ENCODE data around the gene HIVEP2. TPM values are rescaled to one million over a fixed set of nuclear protein-coding genes. Genes with fewer than 3 reads are reported as not detected.

Gene HIVEP2
- total RNA-seq, 1 donor from 2014 or later: 11.7 TPM

DNA sequence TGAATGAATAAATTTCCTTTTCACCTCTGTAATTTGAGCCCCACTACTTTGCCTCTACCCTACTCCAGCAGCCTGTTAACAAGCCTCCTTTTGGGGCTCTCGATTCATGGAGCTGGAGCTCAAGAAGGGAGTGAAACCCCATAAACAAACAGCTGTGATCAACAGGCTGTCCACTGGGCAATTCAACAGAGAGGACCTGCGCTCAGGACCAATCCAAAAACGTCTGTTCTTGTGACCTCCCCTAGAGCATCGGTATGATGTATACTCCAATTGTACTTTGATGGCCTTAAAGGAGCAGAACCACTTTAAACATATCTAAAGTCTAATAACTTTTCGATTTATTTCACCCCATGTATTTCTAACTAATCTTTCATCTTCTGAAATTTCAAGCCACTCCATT is 37.4 kb downstream of the HIVEP2 start:
- Mint-ChIP-seq H3K4me3 (ENCODE audit: unreplicated experiment) (no peak overlapping the region), H3K27ac (ENCODE audit: unreplicated experiment) (no peak overlapping the region), H3K27me3 (ENCODE audit: low read depth) (no peaks in the 10 kb centered on the region), H3K36me3 (ENCODE audit: low read depth) (peaks cover 3% of the 10 kb centered on the region), H3K9me3 (ENCODE audit: low read depth) (no peaks in the 10 kb centered on the region), H3K4me1 (ENCODE audit: low read depth) (peaks cover 18% of the 10 kb centered on the region)
- TF ChIP-seq CTCF (IDR thresholded peaks at IDR 0.05): no peak
- DNase-seq (ENCODE audit: low spot score): no peak

DNA sequence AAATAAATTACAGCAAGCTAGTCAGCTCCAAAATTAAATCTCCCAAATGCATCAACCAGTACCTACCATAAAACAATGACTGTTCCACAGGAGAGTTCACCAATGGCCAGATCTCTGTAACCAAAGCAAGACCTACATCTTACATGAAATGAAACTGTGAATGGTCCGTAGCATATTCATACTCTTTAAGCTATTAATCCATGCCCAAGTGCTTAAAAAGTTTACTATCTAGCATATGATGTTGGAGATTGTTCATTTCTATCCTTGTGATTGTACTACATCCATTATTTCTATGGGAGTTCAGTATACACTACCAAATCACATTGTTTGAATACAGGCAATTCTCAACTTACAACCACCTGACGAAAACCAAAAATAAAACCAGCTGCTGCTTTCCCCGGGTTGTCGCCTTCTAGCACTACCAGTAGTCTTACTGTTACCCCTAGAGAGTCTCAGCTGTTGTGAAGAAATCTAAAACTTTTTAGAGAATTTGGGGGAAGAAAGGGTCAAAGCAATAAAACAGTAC is 38.0 kb downstream of the HIVEP2 start:
- H3K4me3 Mint-ChIP-seq (ENCODE audit: unreplicated experiment): no peak overlapping the region
- no peak overlapping the region for H3K27ac Mint-ChIP-seq (ENCODE audit: unreplicated experiment)
- H3K9me3 Mint-ChIP-seq (ENCODE audit: low read depth): no peaks in the 10 kb centered on the region
- no peaks in the 10 kb centered on the region for H3K36me3 Mint-ChIP-seq (ENCODE audit: low read depth)
- no peaks in the 10 kb centered on the region for H3K27me3 Mint-ChIP-seq (ENCODE audit: low read depth)
- TF ChIP-seq CTCF (IDR thresholded peaks at IDR 0.05): no peak
- peaks cover 23% of the 10 kb centered on the region for H3K4me1 Mint-ChIP-seq (ENCODE audit: low read depth)
- DNase-seq (ENCODE audit: low spot score): no peak

DNA sequence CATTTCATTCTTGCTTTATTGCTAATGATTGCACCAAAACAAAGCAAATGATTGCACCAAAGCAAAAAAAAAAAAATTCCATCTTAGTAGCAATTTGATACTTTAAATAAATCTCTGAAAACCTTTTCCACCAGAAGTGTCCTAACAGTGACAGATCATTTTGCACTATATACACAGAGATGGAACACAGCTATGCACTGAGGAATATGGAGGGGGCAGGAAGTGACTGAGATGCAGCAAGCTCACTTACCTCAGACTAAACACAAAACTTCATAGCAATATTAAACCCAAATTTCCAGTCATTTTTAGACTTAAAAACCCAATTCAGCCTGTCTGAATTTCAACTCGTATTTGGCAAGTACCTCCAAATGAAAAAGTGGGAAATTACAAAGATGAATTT is 41.2 kb downstream of the HIVEP2 start:
- no peak overlapping the region for H3K4me3 Mint-ChIP-seq (ENCODE audit: unreplicated experiment)
- H3K27ac Mint-ChIP-seq (ENCODE audit: unreplicated experiment): peak overlapping the region; percentile 93
- H3K36me3 Mint-ChIP-seq (ENCODE audit: low read depth): no peaks in the 10 kb centered on the region
- no peaks in the 10 kb centered on the region for H3K9me3 Mint-ChIP-seq (ENCODE audit: low read depth)
- no peaks in the 10 kb centered on the region for H3K27me3 Mint-ChIP-seq (ENCODE audit: low read depth)
- TF ChIP-seq CTCF (IDR thresholded peaks at IDR 0.05): no peak
- no peak for DNase-seq (ENCODE audit: low spot score)
- peaks cover 41% of the 10 kb centered on the region for H3K4me1 Mint-ChIP-seq (ENCODE audit: low read depth)

GRCh38 chr6:142902636-142903053 is 42.3 kb downstream of the HIVEP2 start:
- Mint-ChIP-seq H3K36me3 (ENCODE audit: low read depth) (no peaks in the 10 kb centered on the region), H3K27me3 (ENCODE audit: low read depth) (no peaks in the 10 kb centered on the region), H3K4me1 (ENCODE audit: low read depth) (peaks cover 41% of the 10 kb centered on the region), H3K27ac (ENCODE audit: unreplicated experiment) (peak overlapping the region; percentile 93), H3K4me3 (ENCODE audit: unreplicated experiment) (peak overlapping the region; percentile 29), H3K9me3 (ENCODE audit: low read depth) (no peaks in the 10 kb centered on the region)
- no peak for TF ChIP-seq CTCF (IDR thresholded peaks at IDR 0.05)
- no peak for DNase-seq (ENCODE audit: low spot score)

DNA sequence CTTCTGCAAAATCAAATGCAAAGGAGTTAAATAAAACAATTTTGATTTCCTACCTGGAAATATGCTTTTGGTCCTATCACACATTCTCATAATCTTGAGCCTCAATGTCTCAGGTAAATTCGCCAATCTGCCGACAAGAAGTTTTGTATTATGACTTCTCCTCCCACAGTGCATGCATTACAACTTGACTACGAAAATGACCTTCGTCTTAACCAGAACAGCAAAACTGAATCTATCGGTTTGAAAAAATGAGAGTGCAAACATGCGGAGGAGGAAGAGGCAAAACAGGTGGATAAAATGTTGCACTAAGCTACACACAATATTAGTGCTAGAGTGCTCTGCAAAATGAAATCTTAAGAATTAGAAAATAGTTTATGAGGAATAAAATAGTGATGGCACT is 43.4 kb downstream of the HIVEP2 start:
- no peak overlapping the region for H3K27ac Mint-ChIP-seq (ENCODE audit: unreplicated experiment)
- H3K36me3 Mint-ChIP-seq (ENCODE audit: low read depth): no peaks in the 10 kb centered on the region
- DNase-seq (ENCODE audit: low spot score): no peak
- no peaks in the 10 kb centered on the region for H3K27me3 Mint-ChIP-seq (ENCODE audit: low read depth)
- no peak for TF ChIP-seq CTCF (IDR thresholded peaks at IDR 0.05)
- no peaks in the 10 kb centered on the region for H3K9me3 Mint-ChIP-seq (ENCODE audit: low read depth)
- no peak overlapping the region for H3K4me3 Mint-ChIP-seq (ENCODE audit: unreplicated experiment)
- H3K4me1 Mint-ChIP-seq (ENCODE audit: low read depth): peaks cover 41% of the 10 kb centered on the region

All from chondrocyte (in vitro differentiated cells).